Measurements from ENCODE around the gene CCDC92.

Gene CCDC92

DNA sequence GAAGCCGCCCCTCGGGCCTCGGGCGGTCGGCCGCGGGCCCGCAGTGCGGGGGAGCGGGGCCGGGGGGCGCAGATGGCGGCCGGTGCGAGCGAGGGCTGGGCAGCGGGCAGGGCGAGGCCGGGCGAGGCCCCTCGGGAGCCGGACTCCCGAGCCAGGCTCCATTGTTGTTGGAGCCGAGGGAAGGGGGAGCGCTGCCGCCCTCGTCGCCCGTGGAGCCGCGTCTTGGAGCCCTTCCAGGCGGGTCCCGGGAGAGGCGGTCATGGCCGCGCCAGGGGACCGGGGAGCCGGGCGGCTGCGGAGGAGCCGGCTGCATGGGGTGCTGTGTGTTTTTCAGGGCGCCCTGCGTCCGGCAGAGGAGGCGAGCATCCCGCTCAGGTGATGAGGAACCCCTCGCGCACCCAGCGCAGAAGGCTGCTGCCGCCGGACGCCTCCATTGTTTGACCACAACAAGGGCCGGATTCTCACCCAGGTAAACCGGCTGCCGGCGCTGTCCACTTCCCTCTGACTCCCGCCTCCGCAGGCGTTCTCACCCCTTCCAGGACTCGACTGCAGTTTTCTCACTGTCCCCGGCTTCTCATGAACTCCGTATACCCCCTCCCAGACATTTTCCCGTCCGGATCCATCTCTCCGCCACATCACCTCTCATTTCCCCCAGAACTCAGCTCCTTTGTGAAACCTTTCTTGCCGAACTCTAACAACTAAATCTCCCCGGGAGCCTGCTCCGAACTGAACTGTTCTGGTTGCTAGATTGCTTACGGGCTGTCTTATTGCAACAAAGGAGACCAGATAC is 1.1 kb upstream of the CCDC92 start:
- DNase-seq: no peak

DNA sequence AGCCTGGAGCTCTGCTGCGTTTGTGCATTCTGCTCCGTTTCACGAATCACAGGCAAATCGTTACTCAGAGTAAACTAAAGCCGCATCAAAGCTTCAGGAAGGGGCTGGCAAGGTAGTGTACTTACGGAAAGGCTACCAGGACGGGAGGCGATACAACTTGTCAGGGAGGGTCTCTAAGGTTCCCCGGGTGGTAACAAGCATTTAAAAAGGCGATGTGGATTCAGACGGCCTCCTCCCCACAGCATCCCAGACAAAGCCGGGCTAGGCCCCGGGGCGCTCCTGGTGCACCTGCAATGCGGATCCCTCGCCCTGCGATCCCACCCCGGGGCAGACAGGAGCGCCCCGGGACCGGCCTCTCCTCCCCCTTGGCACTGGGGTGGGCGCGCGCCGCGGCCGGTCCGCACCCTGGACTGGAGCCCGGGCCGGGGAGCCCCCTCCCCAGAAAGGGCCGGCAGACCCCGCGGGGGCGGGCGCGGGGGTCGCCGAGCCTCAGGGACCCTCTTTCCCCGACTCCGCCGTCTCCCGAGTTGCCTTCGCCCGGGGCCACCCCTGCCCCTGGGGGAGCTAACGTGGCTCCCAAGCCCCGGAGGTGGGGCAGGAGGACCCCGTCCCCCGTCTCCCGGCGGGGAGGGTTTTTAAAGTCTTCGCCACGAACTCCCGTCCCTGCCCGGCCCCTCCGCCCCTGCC is 718 bp downstream of the CCDC92 start:
- DNase-seq: no peak

GRCh38 chr12:123971449-123971769 is 1.2 kb downstream of the CCDC92 start:
- no peak for DNase-seq

DNA sequence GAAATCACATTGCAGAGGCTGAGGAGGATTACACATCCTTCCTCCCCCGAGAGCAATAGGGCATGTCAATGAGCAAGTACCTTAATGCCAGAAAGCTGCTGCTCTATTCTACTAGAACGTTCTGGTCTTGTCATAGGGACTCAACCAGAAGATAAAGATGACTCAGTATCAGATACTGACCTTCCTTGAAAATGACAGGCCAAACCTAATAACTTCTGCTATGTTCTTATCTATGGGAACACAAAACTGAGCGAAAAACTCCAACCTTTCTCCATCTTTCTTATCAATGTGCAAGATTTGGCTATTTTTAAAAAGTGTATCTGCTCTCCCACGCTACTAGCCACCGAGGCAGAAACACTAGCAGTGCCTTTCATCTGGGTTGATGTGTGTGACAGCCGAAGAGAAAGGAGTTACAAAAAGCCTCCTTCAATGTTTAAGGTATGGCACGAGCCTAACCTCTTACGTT is 5.5 kb downstream of the CCDC92 start:
- DNase-seq: no peak

GRCh38 chr12:123966596-123966995 is 6.0 kb downstream of the CCDC92 start:
- peak; percentile 65 for DNase-seq

- no peak for DNase-seq
These were observed 7.2 kb downstream of the CCDC92 start for GRCh38 chr12:123965382-123965781.

GRCh38 chr12:123963821-123964220 is 8.8 kb downstream of the CCDC92 start:
- no peak for DNase-seq

- DNase-seq: no peak
These were observed 10.1 kb downstream of the CCDC92 start for GRCh38 chr12:123962513-123962912.

DNA sequence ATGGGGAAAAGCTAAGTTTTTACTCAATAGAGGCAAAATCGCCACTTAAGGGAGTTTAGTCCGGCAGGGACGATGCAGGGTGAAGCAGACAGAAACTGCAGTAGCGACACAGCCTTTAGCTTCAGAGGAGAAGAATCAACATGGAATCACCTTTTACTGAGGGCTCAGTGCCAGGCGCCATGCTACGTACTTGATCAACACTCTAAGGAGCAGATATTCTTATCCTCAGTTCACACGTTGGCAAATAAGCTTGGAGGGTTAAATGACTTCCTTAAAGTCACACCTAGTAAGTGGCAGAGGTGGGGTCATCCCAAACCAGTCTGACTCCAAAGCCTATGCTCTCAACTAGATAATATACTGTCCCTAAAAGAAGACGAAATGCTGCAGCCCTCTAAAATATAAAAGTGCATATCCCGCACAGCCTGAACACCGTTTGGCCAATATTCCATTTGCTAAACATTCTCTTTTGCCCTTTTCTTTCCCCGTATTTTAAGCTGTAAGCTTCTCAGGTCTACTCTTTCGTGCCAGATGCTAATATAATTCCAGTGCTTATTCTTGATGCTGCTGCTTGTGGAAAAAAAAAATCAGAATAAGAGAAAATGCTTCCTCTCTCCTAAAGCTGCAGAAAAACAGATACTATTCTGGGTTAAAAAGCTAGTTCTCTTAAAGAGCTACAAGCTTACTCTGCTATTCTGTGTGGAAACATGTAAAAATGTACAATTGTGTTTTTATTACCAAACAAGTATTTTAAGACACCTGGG is 10.9 kb downstream of the CCDC92 start:
- no peak for DNase-seq

- DNase-seq: no peak
These were observed 11.8 kb downstream of the CCDC92 start for GRCh38 chr12:123960856-123961255.

- DNase-seq: no peak
These were observed 12.4 kb downstream of the CCDC92 start for GRCh38 chr12:123960029-123960735.

GRCh38 chr12:123958876-123959275 is 13.8 kb downstream of the CCDC92 start:
- DNase-seq: no peak

GRCh38 chr12:123958462-123958861 is 14.2 kb downstream of the CCDC92 start:
- no peak for DNase-seq

- DNase-seq: no peak
These were observed 15.4 kb downstream of the CCDC92 start for GRCh38 chr12:123957196-123957595.

GRCh38 chr12:123956249-123956648 is 16.4 kb downstream of the CCDC92 start:
- DNase-seq: no peak

DNA sequence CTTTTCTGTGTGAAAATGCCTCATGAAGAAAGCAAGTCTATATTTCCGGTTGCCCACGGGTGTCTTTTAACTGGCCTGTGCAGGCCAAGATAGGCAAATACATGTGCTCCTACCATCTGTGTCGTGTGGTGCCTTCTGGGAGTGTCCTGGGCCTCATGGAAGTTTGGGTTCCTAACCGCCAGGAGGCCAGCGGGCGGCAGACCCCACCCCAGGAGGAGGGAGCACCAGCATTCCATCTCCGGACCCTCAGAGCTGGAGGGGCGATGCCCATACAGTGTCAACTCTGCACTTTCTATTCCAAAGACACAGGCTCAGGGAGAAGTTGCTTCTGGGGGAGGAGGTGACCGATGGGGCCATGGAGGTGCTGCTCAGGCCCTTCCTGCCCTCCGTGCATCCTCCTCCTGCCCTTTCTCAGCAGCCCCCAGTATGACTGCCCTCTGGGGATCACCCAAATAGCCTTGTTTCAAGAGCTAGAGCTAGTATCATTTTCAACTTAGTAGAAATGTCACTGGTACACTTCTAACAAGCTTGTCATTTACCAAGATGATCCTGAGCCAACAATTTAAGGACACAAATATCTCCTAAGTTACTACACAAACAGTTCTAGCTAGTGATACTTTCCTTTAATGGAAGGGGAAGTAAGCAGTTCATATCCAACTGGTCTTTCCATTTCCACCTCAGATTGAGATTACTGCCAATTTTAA is 17.8 kb downstream of the CCDC92 start:
- DNase-seq: no peak

DNA sequence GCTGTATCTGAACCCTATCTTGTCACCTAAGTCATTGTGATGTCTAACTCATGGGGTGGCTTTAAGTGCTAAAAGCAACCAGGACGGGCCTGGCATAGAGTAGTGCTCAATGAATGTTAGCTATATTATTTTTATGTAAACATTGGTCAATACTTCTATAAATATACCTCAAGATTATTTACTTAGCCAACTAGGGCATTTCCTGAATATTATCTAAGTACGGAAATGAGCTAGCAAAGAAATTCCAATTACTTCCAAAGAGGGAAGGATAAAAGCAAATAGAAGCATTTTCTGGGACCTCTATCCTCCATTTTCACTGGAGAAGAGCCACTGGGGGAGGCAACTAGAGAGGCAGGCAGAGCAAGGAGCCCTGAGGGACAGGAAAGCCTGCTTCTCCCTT is 20.6 kb downstream of the CCDC92 start:
- no peak for DNase-seq

DNA sequence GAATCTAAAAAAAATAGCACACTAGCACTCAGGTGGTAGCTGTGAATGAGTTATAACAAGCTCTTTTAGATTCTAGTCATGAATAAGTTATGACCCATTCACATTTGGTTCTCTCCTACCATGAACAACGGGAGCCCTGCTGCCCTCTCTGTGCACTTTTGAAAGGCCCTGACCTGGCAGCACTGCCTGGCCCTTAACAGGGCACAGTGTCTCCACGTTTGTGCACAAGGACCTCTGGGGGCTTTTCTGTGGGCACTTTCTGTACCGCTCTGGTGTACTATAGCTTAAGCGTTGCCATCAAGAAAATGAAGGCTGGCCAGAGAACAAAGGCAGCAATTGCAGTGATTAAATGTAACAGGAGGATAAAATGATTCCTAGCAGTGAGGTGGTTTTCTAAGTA is 21.2 kb downstream of the CCDC92 start:
- DNase-seq: no peak

DNA sequence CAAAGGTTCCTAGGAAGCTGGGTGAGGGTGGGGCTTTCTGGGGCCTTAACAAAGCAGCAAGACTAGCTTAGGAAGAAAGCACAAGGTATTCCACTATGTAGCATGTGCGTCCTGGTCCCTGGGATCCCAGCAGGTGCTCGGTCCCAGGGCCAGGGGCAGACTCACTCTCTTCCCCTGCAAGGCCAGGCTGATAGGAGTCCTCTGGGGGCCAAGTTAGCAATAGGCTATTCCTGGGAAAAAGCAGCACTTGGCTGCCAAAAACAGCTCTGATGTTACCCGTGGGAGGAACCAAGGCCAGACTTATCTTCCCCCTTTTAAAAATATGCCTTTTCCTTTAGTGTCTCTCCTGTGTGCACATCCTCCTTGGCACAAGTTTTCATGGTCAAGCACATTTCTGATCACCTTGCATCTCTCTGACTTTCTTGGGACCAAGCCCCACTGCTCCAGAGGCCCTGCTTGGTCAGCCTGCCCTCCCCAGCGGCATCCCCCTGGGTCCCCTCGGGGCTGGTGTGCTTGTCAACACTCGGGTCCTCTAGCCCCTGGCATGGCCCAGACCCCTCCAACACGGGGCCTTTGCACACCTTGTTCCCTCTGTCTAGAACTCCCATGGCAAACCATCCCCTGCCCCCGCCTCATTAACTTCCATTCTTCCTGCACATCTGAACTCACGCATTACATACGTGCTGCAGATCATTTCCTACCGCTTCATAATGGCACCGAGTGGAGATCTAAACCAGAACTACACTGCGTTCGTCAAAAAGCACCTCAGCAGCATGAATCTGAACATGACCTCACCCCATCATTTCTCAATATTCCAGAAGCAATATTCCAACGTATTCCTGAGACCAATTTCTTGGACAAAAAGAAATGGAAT is 21.9 kb downstream of the CCDC92 start:
- no peak for DNase-seq

GRCh38 chr12:123949770-123950165 is 22.9 kb downstream of the CCDC92 start:
- DNase-seq: no peak
